ENCODE results near the gene ATP8A2.

- TF ChIP-seq CTCF (IDR thresholded peaks at IDR 0.05; ENCODE audit: poor library complexity, severe bottlenecking) = no peak
- TF ChIP-seq REST (IDR thresholded peaks at IDR 0.05; ENCODE audit: borderline replicate concordance) = no peak
- no peak for TF ChIP-seq EZH2 (IDR thresholded peaks at IDR 0.05; ENCODE audit: borderline replicate concordance, insufficient read depth, low read length, poor library complexity, severe bottlenecking)
- no peak for TF ChIP-seq EP300 (conservative IDR thresholded peaks at IDR 0.05; ENCODE audit: poor library complexity, severe bottlenecking)
These were observed 678.9 kb downstream of the ATP8A2 start for GRCh38 chr13:26050568-26051230.
